VCaP (cell line): Measurements from ENCODE around the gene VSTM2B.
"Not testable (repeated sequence)": the region's sequence is repeated elsewhere in the genome, so short reads cannot be mapped to it uniquely, and the experiment has no call there.

Experiments
- H3K27ac ChIP-seq: fragments of 450-650 bp; 2 replicates; pipeline ENCODE4 v1.5.1; 2017
- CTCF ChIP-seq: fragments of 450-650 bp; conservative IDR thresholded peaks from 2 replicates; pipeline ENCODE4 v1.5.1; 2017; ENCODE audit warnings: mild to moderate bottlenecking, moderate library complexity

The VSTM2B gene

GRCh38 chr19:29482855-29483640, 42.7 kb upstream of the VSTM2B start:
- H3K27ac ChIP-seq: no peak overlapping the region
- TF ChIP-seq CTCF: no peak

GRCh38 chr19:29483641-29483920, 42.2 kb upstream of the VSTM2B start:
- no peak overlapping the region for H3K27ac ChIP-seq
- no peak for TF ChIP-seq CTCF

- no peak overlapping the region for H3K27ac ChIP-seq
- no peak for TF ChIP-seq CTCF
Measured at GRCh38 chr19:29483944-29484581, 41.7 kb upstream of the VSTM2B start.

GRCh38 chr19:29484876-29485275, 40.9 kb upstream of the VSTM2B start:
- H3K27ac ChIP-seq: no peak overlapping the region
- no peak for TF ChIP-seq CTCF

- H3K27ac ChIP-seq: no peak overlapping the region
- TF ChIP-seq CTCF: no peak
Measured at GRCh38 chr19:29485293-29485692, 40.5 kb upstream of the VSTM2B start.

GRCh38 chr19:29486961-29487360, 38.8 kb upstream of the VSTM2B start:
- not testable (repeated sequence) for H3K27ac ChIP-seq

- no peak for TF ChIP-seq CTCF
- H3K27ac ChIP-seq: no peak overlapping the region
Measured at GRCh38 chr19:29487432-29487831, 38.4 kb upstream of the VSTM2B start.

- H3K27ac ChIP-seq: no peak overlapping the region
- no peak for TF ChIP-seq CTCF
Measured at GRCh38 chr19:29488316-29488715, 37.5 kb upstream of the VSTM2B start.
